Mesothelial cell of epicardium (in vitro differentiated cells): ENCODE data around the gene PAX5. TPM values are rescaled to one million over a fixed set of nuclear protein-coding genes. Genes with fewer than 3 reads are reported as not detected.

Source experiments
- DNase-seq, 2 experiments: peaks; one replicate each; pipeline ENCODE4 v3.0.0; 2021; ENCODE audit warnings: low spot score in 2 of 2; ENCODE audit not compliant: unreplicated experiment in 2 of 2
- H3K27ac Mint-ChIP-seq: 2 replicates; pipeline ENCODE4 v1.8.0; 2021; ENCODE audit warnings: mixed read lengths
- H3K27me3 Mint-ChIP-seq: 2 replicates; pipeline ENCODE4 v1.8.0; 2021; ENCODE audit warnings: low read depth, mixed read lengths
- H3K36me3 Mint-ChIP-seq: 2 replicates; pipeline ENCODE4 v1.8.0; 2021; ENCODE audit warnings: mixed read lengths
- H3K4me1 Mint-ChIP-seq: 2 replicates; pipeline ENCODE4 v1.8.0; 2021; ENCODE audit warnings: mixed read lengths
- H3K4me3 Mint-ChIP-seq: 2 replicates; pipeline ENCODE4 v1.8.0; 2021; ENCODE audit warnings: mild to moderate bottlenecking, moderate library complexity, mixed read lengths
- H3K9me3 Mint-ChIP-seq: 2 replicates; pipeline ENCODE4 v1.8.0; 2021; ENCODE audit warnings: mixed read lengths
- total RNA-seq: library from RNA; stranded (reverse); gene quantifications from 3 replicates; pipeline ENCODE4 v1.2.1, GENCODE V29; 2021
- TF ChIP-seq, protein P1 (sequence below): fragments of 200-600 bp; sonication (generic); IDR thresholded peaks from one replicate; pipeline ENCODE4 v1.5.0; 2021; ENCODE audit warnings: antibody characterized with exemption; ENCODE audit not compliant: unreplicated experiment

Gene PAX5
- total RNA-seq, 1 donor from 2014 or later, result not detected

DNA sequence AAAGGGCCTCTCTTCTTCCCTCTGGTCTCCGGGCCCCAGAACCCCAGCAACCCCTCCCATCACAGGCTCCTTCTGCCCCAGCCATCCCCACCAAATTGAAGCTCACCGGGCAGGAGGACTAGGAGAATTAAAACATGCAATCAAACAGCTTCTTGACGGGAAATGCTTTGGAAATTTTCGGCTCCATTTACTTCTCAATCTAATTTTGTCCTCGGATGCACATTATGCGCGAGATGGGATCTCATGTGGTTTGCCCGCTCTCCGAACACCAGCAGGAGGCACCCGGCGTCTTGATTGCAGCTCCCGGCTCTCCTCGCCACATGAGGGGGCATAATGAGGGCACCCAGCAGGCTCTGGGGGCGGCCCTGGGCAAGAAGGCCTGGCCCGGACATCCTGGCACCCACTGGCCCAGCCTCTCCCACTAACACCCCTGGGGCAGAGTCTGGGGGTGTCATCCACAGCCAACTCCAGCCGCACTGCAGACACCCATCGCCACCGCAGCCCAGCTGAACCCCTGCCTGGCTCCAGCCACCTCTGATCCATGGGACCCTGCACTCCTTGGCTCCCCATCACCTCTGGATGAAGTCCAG, 135.5 kb downstream of the PAX5 start:
- no peak for DNase-seq
- H3K4me1 Mint-ChIP-seq, result peaks cover 8% of the 10 kb centered on the region
- TF ChIP-seq, protein P1, sequence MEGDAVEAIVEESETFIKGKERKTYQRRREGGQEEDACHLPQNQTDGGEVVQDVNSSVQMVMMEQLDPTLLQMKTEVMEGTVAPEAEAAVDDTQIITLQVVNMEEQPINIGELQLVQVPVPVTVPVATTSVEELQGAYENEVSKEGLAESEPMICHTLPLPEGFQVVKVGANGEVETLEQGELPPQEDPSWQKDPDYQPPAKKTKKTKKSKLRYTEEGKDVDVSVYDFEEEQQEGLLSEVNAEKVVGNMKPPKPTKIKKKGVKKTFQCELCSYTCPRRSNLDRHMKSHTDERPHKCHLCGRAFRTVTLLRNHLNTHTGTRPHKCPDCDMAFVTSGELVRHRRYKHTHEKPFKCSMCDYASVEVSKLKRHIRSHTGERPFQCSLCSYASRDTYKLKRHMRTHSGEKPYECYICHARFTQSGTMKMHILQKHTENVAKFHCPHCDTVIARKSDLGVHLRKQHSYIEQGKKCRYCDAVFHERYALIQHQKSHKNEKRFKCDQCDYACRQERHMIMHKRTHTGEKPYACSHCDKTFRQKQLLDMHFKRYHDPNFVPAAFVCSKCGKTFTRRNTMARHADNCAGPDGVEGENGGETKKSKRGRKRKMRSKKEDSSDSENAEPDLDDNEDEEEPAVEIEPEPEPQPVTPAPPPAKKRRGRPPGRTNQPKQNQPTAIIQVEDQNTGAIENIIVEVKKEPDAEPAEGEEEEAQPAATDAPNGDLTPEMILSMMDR, result no peak
- no peaks in the 10 kb centered on the region for H3K9me3 Mint-ChIP-seq
- H3K4me3 Mint-ChIP-seq, result no peak overlapping the region
- H3K27me3 Mint-ChIP-seq, result peaks cover 80% of the 10 kb centered on the region
- H3K36me3 Mint-ChIP-seq, result no peaks in the 10 kb centered on the region
- no peak overlapping the region for H3K27ac Mint-ChIP-seq

DNA sequence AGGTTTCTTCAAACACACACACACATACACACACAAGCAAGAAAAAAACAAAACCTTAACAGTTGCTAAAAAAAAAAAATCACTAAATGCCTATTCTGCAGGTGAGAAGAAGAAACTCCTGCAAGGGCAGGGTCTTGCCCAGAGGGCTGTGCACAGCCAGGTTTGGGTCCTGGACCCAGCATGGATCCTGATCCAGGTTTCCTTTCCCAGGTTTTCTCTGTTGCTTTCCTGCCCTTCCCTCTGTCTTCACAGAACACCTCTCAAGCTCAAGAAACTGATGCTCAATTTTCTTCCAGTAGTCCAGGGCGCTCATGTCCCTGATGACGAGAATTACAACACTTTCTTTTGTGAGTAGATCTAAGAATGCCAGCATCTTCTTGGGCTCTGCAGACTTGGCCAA, 136.6 kb downstream of the PAX5 start:
- TF ChIP-seq, protein P1, result no peak
- H3K9me3 Mint-ChIP-seq, result no peaks in the 10 kb centered on the region
- DNase-seq, result no peak
- peaks cover 5% of the 10 kb centered on the region for H3K4me1 Mint-ChIP-seq
- H3K36me3 Mint-ChIP-seq, result no peaks in the 10 kb centered on the region
- no peak overlapping the region for H3K4me3 Mint-ChIP-seq
- H3K27me3 Mint-ChIP-seq, result peaks cover 91% of the 10 kb centered on the region
- no peak overlapping the region for H3K27ac Mint-ChIP-seq

DNA sequence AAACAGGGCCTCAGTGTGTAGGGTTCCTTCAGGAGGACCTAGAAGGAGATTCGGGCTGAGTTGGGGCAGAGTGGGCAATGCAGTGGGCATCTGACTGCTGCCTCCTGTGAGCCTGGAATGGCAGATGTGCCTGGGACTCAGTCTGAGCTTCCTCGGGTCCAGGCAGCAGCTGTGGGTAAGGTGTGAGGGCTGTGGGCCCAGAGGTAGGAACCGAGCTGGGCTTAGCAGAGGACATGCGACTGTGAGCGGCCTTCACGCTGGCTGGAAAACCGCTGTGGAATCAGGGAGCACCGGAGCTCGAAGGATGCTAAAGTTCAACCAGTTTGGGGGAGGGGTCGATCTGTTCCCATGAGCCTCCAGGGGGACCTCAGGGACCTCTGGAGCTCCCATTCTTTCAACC, 137.0 kb downstream of the PAX5 start:
- peaks cover 95% of the 10 kb centered on the region for H3K27me3 Mint-ChIP-seq
- H3K4me1 Mint-ChIP-seq, result peaks cover 2% of the 10 kb centered on the region
- no peak for DNase-seq
- H3K36me3 Mint-ChIP-seq, result no peaks in the 10 kb centered on the region
- H3K4me3 Mint-ChIP-seq, result no peak overlapping the region
- H3K27ac Mint-ChIP-seq, result no peak overlapping the region
- TF ChIP-seq, protein P1, result no peak
- no peaks in the 10 kb centered on the region for H3K9me3 Mint-ChIP-seq

DNA sequence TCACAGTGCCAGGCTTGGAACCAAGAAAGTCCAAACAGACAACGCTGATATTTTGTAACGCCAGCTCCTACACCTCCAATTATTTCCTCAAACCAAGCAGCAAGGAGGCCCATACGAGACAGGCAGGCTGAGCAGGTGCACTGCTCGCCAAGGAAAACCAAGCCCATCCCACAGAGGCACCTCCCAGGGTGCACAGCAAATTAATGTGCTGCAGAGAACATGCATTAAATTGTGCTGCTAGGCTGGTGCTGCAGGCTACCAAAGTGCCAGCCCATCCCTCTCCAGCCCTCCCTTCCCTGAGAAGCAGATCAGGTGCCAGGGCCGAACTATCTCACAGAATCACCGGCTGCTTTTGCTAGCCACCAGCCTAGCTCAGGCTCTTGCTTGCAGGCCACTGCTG, 137.8 kb downstream of the PAX5 start:
- Mint-ChIP-seq H3K27ac (no peak overlapping the region), H3K4me1 (peaks cover 3% of the 10 kb centered on the region), H3K27me3 (peaks cover 94% of the 10 kb centered on the region), H3K36me3 (no peaks in the 10 kb centered on the region), H3K9me3 (no peaks in the 10 kb centered on the region), H3K4me3 (no peak overlapping the region)
- no peak for DNase-seq
- TF ChIP-seq, protein P1, result no peak

DNA sequence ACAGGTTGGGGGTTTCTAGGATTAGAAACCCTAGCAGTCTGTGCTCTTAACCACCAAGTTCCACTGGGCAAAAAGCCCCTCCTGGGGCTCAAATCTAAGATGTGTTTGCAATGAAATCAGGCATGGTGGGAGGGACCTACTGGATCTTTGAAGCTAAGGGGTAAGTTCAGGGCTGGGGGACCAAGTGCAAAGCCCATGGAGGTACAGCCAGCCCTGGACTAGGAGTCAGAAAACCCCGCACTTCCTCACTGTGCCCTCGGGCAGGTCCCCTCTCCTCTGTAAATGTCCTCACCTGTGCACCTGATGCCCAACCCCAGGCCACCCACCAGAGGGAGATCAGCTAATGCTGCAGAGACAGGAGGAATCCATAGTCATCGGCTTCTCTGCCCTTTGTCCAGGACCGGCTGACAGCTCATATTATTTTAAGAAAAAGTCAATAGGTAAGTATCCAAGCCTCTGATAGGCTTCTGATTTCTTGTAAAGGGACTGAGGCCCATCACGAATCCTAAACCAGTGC, 138.3 kb downstream of the PAX5 start:
- H3K27ac Mint-ChIP-seq, result no peak overlapping the region
- H3K4me3 Mint-ChIP-seq, result no peak overlapping the region
- no peak for DNase-seq
- no peaks in the 10 kb centered on the region for H3K9me3 Mint-ChIP-seq
- H3K36me3 Mint-ChIP-seq, result no peaks in the 10 kb centered on the region
- H3K27me3 Mint-ChIP-seq, result peaks cover 93% of the 10 kb centered on the region
- TF ChIP-seq, protein P1, result no peak
- peaks cover 3% of the 10 kb centered on the region for H3K4me1 Mint-ChIP-seq
